Measurements from ENCODE around the gene EPB41L2.

The EPB41L2 gene

GRCh38 chr6:130973521-130974277 lies 89.3 kb downstream of the EPB41L2 start:
- Histone ChIP-seq H3K4me3 (ENCODE audit: low read length) (no peak overlapping the region), H3K4me1 (ENCODE audit: low read length) (no peaks in the 10 kb centered on the region), H3K9me3 (ENCODE audit: insufficient read depth, low read length) (no peaks in the 10 kb centered on the region), H3K9ac (ENCODE audit: low read length) (no peak overlapping the region), H3K27ac (ENCODE audit: low read length) (no peak overlapping the region), H3K4me2 (ENCODE audit: low read length) (no peak overlapping the region), H3K36me3 (replicated peaks; ENCODE audit: low read depth, low read length) (no peaks in the 10 kb centered on the region), H2AFZ (ENCODE audit: low read depth, low read length) (no peak overlapping the region), H3K27me3 (ENCODE audit: low read depth, low read length) (no peaks in the 10 kb centered on the region), H3K79me2 (ENCODE audit: low read length) (no peaks in the 10 kb centered on the region), H4K20me1 (ENCODE audit: insufficient read depth, low read length) (no peaks in the 10 kb centered on the region)
- TF ChIP-seq, protein P1, sequence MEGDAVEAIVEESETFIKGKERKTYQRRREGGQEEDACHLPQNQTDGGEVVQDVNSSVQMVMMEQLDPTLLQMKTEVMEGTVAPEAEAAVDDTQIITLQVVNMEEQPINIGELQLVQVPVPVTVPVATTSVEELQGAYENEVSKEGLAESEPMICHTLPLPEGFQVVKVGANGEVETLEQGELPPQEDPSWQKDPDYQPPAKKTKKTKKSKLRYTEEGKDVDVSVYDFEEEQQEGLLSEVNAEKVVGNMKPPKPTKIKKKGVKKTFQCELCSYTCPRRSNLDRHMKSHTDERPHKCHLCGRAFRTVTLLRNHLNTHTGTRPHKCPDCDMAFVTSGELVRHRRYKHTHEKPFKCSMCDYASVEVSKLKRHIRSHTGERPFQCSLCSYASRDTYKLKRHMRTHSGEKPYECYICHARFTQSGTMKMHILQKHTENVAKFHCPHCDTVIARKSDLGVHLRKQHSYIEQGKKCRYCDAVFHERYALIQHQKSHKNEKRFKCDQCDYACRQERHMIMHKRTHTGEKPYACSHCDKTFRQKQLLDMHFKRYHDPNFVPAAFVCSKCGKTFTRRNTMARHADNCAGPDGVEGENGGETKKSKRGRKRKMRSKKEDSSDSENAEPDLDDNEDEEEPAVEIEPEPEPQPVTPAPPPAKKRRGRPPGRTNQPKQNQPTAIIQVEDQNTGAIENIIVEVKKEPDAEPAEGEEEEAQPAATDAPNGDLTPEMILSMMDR (IDR thresholded peaks at IDR 0.05; ENCODE audit: low read depth, low read length), result no peak
- no peak for TF ChIP-seq EZH2phosphoT487 (IDR thresholded peaks at IDR 0.05; ENCODE audit: low read depth)

GRCh38 chr6:130971504-130971903 lies 91.5 kb downstream of the EPB41L2 start:
- Histone ChIP-seq H2AFZ (ENCODE audit: low read depth, low read length) (no peak overlapping the region), H4K20me1 (ENCODE audit: insufficient read depth, low read length) (no peaks in the 10 kb centered on the region), H3K36me3 (replicated peaks; ENCODE audit: low read depth, low read length) (no peaks in the 10 kb centered on the region), H3K27me3 (ENCODE audit: low read depth, low read length) (no peaks in the 10 kb centered on the region), H3K4me2 (ENCODE audit: low read length) (no peak overlapping the region), H3K9me3 (ENCODE audit: insufficient read depth, low read length) (no peaks in the 10 kb centered on the region), H3K27ac (ENCODE audit: low read length) (no peak overlapping the region), H3K4me1 (ENCODE audit: low read length) (no peaks in the 10 kb centered on the region), H3K79me2 (ENCODE audit: low read length) (no peaks in the 10 kb centered on the region), H3K4me3 (ENCODE audit: low read length) (no peak overlapping the region), H3K9ac (ENCODE audit: low read length) (no peak overlapping the region)
- TF ChIP-seq, protein P1 (IDR thresholded peaks at IDR 0.05; ENCODE audit: low read depth, low read length), result no peak

- Histone ChIP-seq H2AFZ (ENCODE audit: low read depth, low read length) (no peak overlapping the region), H3K4me1 (ENCODE audit: low read length) (no peaks in the 10 kb centered on the region), H3K36me3 (replicated peaks; ENCODE audit: low read depth, low read length) (no peaks in the 10 kb centered on the region)
Observed at GRCh38 chr6:130970839-130971410, 92.1 kb downstream of the EPB41L2 start.

More at GRCh38 chr6:130970839-130971410, 92.1 kb downstream of the EPB41L2 start:
- Histone ChIP-seq H3K79me2 (ENCODE audit: low read length) (no peaks in the 10 kb centered on the region), H3K9me3 (ENCODE audit: insufficient read depth, low read length) (no peaks in the 10 kb centered on the region), H3K4me2 (ENCODE audit: low read length) (no peak overlapping the region), H3K9ac (ENCODE audit: low read length) (no peak overlapping the region), H3K4me3 (ENCODE audit: low read length) (no peak overlapping the region), H3K27ac (ENCODE audit: low read length) (no peak overlapping the region), H3K27me3 (ENCODE audit: low read depth, low read length) (no peaks in the 10 kb centered on the region), H4K20me1 (ENCODE audit: insufficient read depth, low read length) (no peaks in the 10 kb centered on the region)
- TF ChIP-seq EZH2phosphoT487 (IDR thresholded peaks at IDR 0.05; ENCODE audit: low read depth), result no peak
- TF ChIP-seq, protein P1 (IDR thresholded peaks at IDR 0.05; ENCODE audit: low read depth, low read length), result no peak
